Activated CD8-positive, alpha-beta T cell treated with anti-CD3 and anti-CD28 coated beads for 36 hours (primary cell): ENCODE results near the gene RASGRP2. TPM values are rescaled to one million over a fixed set of nuclear protein-coding genes. Genes with fewer than 3 reads are reported as not detected.

Experiments
- ATAC-seq: fragments of 200-7000 bp; cut with Tn5 transposase; one replicate; pipeline ENCODE4 v1.10.0; 2021; ENCODE audit warnings: mild to moderate bottlenecking, moderate library complexity
- CTCF ChIA-PET: fragments of 350-600 bp; sonication (Branson Sonifier 250); formaldehyde crosslinking; loops from one replicate; lab custom pipeline; 2021; ENCODE audit warnings: antibody characterized with exemption; lab: Charles Lee
- POLR2A ChIA-PET: fragments of 350-600 bp; sonication (Branson Sonifier 250); formaldehyde crosslinking; loops from one replicate; lab custom pipeline; 2021; ENCODE audit warnings: antibody characterized with exemption; lab: Charles Lee
- DNase-seq: peaks from one replicate; pipeline ENCODE4 v3.0.0-alpha.2; 2020
- H3K27ac Mint-ChIP-seq: one replicate; pipeline ENCODE4 v1.8.0; 2021; ENCODE audit warnings: mild to moderate bottlenecking, mixed read lengths
- H3K27me3 Mint-ChIP-seq: one replicate; pipeline ENCODE4 v1.8.0; 2021; ENCODE audit warnings: mixed read lengths
- H3K36me3 Mint-ChIP-seq: one replicate; pipeline ENCODE4 v1.8.0; 2021; ENCODE audit warnings: low read depth, mixed read lengths
- H3K4me1 Mint-ChIP-seq: one replicate; pipeline ENCODE4 v1.8.0; 2021; ENCODE audit warnings: low read depth, mixed read lengths
- H3K4me3 Mint-ChIP-seq: one replicate; pipeline ENCODE4 v1.8.0; 2021; ENCODE audit warnings: mild to moderate bottlenecking, moderate library complexity, mixed read lengths
- H3K9me3 Mint-ChIP-seq: one replicate; pipeline ENCODE4 v1.8.0; 2021; ENCODE audit warnings: mixed read lengths
- intact Hi-C: fragments of 100-400 bp; cut with micrococcal nuclease; formaldehyde crosslinking; loops from one replicate; pipeline ENCODE4 v1.10.0; 2022
- total RNA-seq, 2 experiments: library from RNA; stranded (reverse); gene quantifications; one replicate each; pipeline ENCODE4 v1.2.3, GENCODE V29; 2021
- TF ChIP-seq, protein P1 (sequence below): fragments of 200-600 bp; IDR thresholded peaks from one replicate; pipeline ENCODE4 v1.8.0; 2022; ENCODE audit warnings: antibody characterized with exemption, mild to moderate bottlenecking

RASGRP2 gene
- total RNA-seq, 2 experiments from 2014 or later: 7.8 to 8.2 TPM

- DNase-seq (no peak), ATAC-seq (no peak)
- H3K27me3 Mint-ChIP-seq: no peaks in the 10 kb centered on the region
- peaks cover 27% of the 10 kb centered on the region for H3K4me1 Mint-ChIP-seq
- TF ChIP-seq, protein P1, sequence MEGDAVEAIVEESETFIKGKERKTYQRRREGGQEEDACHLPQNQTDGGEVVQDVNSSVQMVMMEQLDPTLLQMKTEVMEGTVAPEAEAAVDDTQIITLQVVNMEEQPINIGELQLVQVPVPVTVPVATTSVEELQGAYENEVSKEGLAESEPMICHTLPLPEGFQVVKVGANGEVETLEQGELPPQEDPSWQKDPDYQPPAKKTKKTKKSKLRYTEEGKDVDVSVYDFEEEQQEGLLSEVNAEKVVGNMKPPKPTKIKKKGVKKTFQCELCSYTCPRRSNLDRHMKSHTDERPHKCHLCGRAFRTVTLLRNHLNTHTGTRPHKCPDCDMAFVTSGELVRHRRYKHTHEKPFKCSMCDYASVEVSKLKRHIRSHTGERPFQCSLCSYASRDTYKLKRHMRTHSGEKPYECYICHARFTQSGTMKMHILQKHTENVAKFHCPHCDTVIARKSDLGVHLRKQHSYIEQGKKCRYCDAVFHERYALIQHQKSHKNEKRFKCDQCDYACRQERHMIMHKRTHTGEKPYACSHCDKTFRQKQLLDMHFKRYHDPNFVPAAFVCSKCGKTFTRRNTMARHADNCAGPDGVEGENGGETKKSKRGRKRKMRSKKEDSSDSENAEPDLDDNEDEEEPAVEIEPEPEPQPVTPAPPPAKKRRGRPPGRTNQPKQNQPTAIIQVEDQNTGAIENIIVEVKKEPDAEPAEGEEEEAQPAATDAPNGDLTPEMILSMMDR: no peak
- peak overlapping the region; percentile 25 for H3K27ac Mint-ChIP-seq
- intact Hi-C loops: loop anchor here (10.0 kb wide), 1 partner anchor 62 kb away; no protein-coding TSS in a partner anchor
- ChIA-PET CTCF (interaction anchor here (1.6 to 6.8 kb wide), 5 partner anchors 12 to 26 kb away, joined by 5 to 45 read pairs (median 7); no protein-coding TSS in a partner anchor), POLR2A (interaction anchor here (0.7 to 16.1 kb wide), 4 partner anchors 21 to 535 kb away, joined by 3 to 331 read pairs (median 4); partner anchors contain the start of genes PYGM and SF1)
- H3K4me3 Mint-ChIP-seq: no peak overlapping the region
- H3K36me3 Mint-ChIP-seq: peaks cover 7% of the 10 kb centered on the region
- H3K9me3 Mint-ChIP-seq: no peaks in the 10 kb centered on the region
Measured at GRCh38 chr11:64746486-64746885, 2.5 kb upstream of the RASGRP2 start.

- intact Hi-C loops: loop anchor here (10.0 kb wide), 1 partner anchor 61 kb away; no protein-coding TSS in a partner anchor
- Mint-ChIP-seq H3K27ac (peak overlapping the region; percentile 89), H3K4me3 (peak overlapping the region; percentile 73), H3K4me1 (peaks cover 25% of the 10 kb centered on the region), H3K9me3 (no peaks in the 10 kb centered on the region), H3K27me3 (no peaks in the 10 kb centered on the region), H3K36me3 (peaks cover 6% of the 10 kb centered on the region)
- peak; percentile 87 for DNase-seq
- peak; percentile 61 for ATAC-seq
- TF ChIP-seq, protein P1: no peak
- ChIA-PET CTCF (interaction anchor here (1.6 to 6.8 kb wide), 8 partner anchors 12 to 56 kb away, joined by 4 to 54 read pairs (median 12); no protein-coding TSS in a partner anchor), POLR2A (interaction anchor here (0.7 to 16.1 kb wide), 5 partner anchors 22 to 253 kb away, joined by 3 to 331 read pairs (median 3); partner anchors contain the start of genes MEN1, PYGM and SF1)
Measured at GRCh38 chr11:64745521-64746328, 1.8 kb upstream of the RASGRP2 start.

GRCh38 chr11:64745189-64745520, 1.2 kb upstream of the RASGRP2 start:
- Mint-ChIP-seq H3K27ac (peak overlapping the region; percentile 89), H3K27me3 (no peaks in the 10 kb centered on the region), H3K4me1 (peaks cover 21% of the 10 kb centered on the region), H3K4me3 (peak overlapping the region; percentile 73), H3K36me3 (peaks cover 2% of the 10 kb centered on the region), H3K9me3 (no peaks in the 10 kb centered on the region)
- DNase-seq (peak; percentile 78), ATAC-seq (peak; percentile 18)
- intact Hi-C loops: loop anchor here (10.0 kb wide), 1 partner anchor 60 kb away; no protein-coding TSS in a partner anchor
- CTCF ChIA-PET: interaction anchor here (1.6 to 6.8 kb wide), 6 partner anchors 11 to 55 kb away, joined by 4 to 54 read pairs (median 22); no protein-coding TSS in a partner anchor
- TF ChIP-seq, protein P1: no peak
- POLR2A ChIA-PET: interaction anchor here (1.1 to 16.1 kb wide), 4 partner anchors 22 to 66 kb away, joined by 3 to 331 read pairs (median 3); partner anchors contain the start of genes MEN1, PYGM and SF1

DNA sequence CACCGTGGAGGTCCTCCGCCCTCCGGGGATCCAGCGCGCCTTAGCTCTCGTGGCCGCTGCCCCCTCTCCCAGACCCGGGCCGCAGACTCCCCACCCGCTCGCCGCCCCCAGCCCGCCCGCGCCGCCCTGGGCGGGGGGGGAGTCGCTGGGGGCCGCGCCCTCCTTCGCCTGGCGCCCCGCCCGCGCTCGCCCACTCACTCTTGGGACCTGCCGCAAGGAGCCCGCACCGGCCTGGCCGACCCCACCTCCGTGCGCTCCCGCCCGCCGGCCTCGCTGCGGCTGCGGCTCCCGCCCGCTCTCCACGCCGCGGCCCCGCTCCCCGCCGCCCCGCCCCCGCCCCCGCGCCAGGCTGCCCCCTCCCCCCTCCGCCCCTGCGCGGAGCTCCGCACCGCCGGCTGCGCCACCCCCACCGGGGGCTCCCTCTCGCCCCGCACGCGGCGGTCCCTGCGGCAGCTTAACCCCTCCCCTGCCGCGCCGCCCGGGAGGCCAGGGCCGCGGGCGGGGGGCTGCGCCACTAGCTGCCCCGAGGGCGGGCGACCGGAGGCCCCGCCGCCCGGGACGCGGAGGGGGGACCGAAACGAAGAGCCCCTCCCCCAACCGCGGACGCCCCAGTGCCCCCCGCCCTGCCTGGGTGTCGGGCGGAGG, 724 bp upstream of the RASGRP2 start:
- Mint-ChIP-seq H3K27me3 (no peaks in the 10 kb centered on the region), H3K4me1 (peaks cover 19% of the 10 kb centered on the region), H3K36me3 (no peaks in the 10 kb centered on the region), H3K4me3 (peak overlapping the region; percentile 73), H3K9me3 (no peaks in the 10 kb centered on the region), H3K27ac (no peak overlapping the region)
- ChIA-PET POLR2A (interaction anchor here (1.1 to 16.1 kb wide), 4 partner anchors 23 to 66 kb away, joined by 3 to 331 read pairs (median 3); partner anchors contain the start of genes MEN1, PYGM and SF1), CTCF (interaction anchor here (0.7 to 6.8 kb wide), 16 partner anchors 11 to 391 kb away, joined by 3 to 54 read pairs (median 5); partner anchors contain the start of genes EHD1, PYGM and SF1)
- ATAC-seq (no peak), DNase-seq (peak; percentile 40)
- intact Hi-C loops: loop anchor here (10.0 kb wide), 1 partner anchor 60 kb away; no protein-coding TSS in a partner anchor
- TF ChIP-seq, protein P1: no peak
